Stimulated activated CD4-positive, alpha-beta T cell treated with anti-CD3 and anti-CD28 coated beads, Interleukin-15, amount 100 ng/mL, for 48 hours (primary cell): Measurements from ENCODE around the gene MFAP4.

ENCODE experiments used
- DNase-seq, 2 donors: peaks; one replicate each; pipeline ENCODE4 v3.0.0-alpha.2; 2020; ENCODE audit warnings: low read depth in 2 of 2

MFAP4 gene

DNA sequence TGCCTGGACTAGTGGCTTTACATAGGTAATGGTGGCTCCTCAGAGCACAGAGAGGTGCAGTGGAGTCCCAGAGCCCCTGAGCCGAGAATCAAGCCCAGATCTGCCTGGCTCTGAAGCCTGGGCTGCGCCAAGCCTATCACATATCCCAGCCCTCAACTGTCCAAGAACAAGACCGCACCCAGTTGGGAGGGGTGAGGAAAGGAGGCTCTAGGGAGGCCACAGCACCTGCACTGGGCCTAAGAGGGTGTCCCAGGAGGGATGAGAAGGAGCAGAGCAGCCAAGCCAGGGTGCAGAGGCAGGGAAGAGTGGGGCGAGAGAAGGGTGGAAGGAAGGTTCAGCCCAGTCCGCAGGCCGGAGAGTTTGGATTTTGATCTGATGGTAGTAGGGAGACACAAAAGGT lies 23.1 kb upstream of the MFAP4 start:
- no peak for DNase-seq

DNA sequence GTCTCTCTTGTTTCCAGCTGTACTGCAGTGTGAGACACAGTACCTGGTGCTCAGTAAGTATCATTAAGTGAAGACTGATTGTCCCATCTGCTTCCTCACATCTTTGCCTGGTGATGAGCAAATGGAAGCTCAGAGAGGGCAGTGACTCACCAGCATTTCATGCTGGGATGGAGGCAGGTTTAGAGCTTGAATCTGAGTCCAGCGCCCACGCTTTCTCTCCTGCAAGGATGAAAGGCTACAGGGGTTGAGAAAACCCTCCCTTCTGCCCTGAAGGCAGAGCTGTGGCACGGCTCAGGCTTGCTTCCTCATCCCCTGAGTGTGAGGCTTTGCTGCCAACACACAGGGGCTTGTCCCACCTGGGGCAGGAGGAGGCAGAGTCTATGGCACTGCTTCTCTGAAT lies 22.5 kb upstream of the MFAP4 start:
- DNase-seq = peak in 1 of 2 donors; percentile 12

DNA sequence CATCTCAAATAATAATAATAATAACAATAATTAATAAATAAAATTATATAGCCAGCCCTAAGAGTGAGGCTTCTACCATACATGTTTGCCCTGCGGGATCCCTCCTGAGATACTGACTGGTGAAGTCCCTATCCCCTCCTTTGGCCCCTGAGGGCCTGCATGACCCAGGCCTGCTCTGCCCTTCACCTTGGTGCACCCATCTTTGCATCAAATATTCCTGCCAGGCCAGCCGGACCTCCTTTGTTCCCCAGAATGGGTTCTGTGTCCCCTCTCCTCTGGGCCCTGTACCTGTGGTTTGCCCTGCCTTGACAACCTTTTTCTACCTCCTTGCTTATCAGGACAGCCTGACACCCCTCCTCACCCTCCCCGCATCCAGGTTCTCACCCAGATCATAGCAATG lies 22.1 kb upstream of the MFAP4 start:
- DNase-seq = no peak

DNA sequence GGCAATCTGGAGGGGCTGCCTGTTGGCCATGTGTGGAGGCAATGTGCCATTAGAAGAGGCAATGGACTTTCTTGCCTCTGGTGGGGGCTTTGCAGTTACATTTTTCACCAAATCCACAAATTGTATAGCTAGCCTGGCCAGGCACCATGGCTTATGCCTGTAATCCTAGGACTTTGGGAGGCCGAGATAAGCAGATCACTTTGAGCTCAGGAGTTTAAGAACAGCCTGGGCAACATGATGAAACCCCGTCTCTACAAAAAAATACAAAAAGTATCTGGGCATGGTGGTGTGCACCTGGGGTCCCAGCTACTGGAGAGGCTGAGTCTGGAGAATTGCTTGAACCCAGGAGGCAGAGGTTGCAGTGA lies 21.3 kb upstream of the MFAP4 start:
- no peak for DNase-seq

DNA sequence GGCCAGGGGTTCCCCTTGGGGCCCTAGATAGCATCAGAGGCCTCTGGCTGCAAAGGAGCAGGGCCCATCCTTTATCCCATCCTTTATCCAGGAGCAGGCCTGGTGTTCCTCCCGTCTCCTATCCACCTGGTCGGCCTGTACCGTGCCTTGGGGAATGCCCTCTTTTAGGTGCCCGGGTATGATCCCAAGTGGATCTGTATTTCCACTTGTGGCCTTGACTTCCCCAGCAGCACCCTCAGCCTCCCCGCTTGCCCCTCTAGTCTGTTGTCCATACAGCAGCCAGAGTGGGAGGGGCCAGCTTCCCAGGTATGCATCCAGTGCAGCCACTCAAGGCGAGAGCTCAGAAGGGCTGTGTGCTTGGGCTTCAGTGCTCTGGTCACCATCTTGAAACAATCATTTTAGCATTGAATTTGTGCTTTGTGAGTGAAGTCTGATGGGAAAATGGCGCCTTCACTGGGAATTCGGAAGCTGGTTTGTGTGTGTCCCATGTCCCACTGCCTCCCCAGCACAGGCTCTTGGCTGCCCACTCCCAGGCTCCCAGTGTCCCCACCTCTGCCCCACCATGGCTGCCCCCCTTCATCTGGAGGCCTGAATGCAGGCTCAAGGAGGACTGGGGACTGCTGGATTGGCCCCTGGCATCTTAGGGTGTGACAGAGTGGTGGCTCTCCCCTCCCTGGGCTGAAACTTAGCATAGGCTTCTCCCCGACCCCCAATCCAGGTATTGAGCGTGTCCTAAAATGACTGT lies 20.8 kb upstream of the MFAP4 start:
- DNase-seq = no peak

DNA sequence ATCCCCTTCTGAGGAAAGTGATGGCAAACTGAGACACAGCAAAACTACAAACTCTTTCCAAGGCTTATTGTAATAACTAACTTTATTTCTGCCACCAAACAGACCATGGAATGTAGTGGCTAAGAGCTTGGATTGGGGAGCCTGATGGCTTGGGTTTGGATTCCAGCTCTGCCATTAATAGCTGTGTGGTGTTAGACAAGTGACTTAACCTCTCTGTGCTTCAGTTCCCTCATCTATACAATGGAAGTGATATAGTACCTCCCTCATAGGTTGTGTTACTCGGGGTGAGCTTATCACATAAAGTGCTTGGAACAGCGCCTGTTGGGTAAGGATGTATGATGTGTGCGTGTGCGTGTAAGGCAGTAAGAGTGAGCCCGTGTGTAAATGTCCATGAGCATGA lies 18.1 kb upstream of the MFAP4 start:
- no peak for DNase-seq

DNA sequence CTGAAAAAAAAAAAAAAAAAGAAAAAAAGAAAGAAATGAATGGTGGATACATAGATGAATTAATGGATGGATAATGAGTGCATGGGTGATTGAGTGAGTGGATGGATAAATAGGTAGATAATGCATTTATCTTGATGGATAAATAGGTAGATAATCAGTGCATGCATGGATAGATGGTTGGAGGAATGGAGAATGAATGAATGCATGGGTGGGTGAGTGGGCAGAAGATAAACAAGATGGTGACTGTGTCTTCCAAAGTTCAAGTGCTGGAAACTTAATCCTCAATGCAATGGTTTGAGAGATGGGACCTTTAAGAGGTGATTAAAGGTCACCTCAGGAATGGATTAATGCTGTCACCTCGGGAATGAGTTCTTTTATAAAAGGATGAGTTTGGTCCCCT lies 17.3 kb upstream of the MFAP4 start:
- no peak for DNase-seq

DNA sequence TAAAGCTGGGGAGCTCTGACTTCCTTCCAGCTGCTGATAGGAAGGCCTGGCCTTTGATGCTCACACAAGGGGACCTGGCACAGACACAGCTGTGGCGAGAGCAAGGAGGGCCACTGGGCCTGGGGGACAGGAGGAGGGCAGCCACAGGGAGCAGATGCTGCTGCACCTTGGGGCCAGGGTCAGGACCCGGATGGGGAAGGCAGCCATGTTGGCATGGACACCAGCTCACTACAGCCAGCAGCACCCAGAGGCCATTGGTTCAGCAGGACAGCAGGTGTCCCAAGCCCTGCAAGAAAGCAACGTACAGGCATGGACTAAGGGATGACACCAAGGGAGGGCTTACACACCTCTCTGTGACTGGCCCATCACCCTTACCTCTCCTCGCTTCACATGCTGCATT lies 16.0 kb upstream of the MFAP4 start:
- DNase-seq = no peak

DNA sequence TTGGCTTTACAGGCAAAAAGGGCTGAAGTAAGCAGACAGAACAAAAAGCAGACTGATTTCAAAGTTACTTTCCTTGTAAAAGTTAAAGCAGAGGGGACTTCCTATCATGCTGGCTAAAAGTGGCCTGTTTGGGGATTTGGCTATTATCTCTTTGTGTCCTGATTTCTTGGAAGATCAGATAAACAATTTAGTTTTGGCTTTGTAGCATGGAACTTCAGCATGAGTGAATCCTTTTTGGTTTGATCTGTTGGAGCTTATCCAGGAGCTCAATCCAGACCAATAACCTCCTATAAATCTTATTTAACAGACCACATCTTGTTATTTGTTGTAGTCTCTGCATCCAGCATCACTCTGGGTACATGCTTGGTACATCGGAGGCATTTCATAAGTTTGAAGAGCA lies 15.2 kb upstream of the MFAP4 start:
- DNase-seq = no peak

DNA sequence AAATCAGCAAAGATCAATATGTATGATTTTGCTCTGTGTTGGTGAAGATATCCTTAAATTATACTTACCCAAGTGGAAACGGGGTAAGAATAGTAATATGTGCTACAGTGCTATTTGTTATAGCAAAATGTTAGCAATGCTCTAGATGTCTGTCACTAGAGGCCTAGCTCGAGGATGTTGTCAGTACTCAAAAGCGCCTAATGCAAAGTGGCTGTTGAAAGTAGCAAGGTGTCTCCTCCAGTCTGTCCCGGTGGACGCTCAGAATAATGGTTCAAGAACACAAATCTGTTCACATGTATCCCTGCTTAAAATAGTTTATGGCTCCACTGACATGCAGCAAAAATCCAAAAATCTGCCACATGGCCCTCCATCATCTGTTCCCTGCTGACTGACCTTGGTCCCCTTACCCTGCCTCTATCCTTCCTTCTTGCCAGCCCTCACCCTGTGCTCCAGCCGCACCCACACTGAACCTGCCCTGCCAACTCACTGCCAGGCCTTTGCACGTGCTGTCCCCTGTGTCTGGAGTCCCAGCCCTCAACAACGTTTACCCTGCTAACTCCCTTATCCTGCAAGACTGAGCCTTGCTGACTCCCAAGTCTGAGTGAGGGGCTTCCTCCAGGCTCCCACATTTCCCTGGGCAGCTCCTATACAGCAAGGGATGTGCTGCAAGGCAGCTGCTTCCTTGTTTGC lies 14.5 kb upstream of the MFAP4 start:
- no peak for DNase-seq

DNA sequence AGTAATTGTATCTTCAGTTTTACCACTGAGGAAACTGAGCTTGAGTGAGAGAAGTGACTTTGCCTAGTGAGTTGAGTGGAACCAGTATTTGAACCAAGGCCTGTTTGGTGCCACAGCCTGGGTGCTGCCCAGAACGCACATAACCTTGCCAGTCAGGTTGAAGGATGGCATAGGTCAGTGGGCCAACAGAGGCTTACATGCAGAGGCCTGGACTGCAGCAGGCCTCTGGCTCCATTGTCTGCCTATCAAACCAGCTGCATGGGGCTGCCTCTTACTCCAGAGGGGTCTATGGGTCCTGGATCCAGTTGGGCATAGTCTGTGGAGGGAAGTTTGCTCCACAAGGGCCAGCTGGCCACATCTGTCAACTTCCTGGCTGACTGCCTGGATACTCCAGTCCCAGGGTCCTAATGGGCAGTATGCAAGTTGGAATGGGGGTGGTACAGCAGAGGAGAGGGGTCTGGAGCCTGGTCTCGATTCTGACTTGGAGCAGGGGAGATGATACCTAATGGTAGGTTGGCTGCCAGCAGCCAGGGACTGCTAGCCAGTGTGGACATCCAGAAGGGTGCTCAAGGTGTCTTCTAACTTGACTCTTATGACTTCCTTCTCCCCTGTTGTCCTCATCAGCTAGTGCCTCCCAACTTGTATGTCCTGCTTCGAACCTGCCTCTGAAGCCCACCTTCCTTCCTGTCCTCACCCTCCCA lies 12.9 kb upstream of the MFAP4 start:
- no peak for DNase-seq

DNA sequence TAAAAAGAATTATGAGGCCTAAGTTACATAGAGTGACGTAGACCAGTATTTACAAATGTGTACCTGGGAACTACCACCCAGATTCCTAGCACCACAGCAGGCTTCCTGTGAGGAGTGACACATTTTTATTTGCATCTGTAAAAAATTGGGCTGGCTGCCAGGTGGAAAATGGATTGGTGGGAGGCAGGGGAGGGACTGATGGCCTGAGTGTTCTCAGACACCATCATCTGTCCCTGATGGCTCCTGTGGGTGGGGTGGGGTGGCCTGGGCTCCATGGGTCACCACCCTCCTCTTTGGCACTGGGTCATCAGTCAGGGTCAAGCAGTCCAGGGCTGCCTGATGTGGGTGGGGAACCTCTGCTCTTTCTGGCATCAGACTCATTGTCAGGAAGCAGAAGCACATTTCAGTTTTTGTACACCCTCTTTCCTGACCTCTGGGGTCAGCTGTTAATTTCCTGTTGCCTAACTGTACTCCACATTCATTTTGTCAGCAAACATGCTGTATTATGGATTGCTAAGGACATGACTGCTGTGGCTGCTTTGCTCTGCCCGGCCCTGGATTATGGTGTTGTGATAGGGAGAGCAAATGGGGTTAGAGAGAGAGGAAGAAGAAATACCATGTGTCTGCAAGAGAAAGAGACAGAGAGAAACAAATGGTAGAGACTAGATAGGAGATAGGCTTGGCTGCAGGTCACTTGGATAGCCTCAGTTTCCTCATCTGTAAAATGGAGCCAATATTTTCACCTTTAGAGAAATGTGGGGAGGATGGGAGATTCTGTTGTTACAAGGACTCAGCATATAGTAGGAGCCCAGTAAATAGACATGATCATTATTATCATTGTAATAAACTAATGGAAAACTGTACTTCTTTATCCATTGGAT lies 11.6 kb upstream of the MFAP4 start:
- DNase-seq = no peak

DNA sequence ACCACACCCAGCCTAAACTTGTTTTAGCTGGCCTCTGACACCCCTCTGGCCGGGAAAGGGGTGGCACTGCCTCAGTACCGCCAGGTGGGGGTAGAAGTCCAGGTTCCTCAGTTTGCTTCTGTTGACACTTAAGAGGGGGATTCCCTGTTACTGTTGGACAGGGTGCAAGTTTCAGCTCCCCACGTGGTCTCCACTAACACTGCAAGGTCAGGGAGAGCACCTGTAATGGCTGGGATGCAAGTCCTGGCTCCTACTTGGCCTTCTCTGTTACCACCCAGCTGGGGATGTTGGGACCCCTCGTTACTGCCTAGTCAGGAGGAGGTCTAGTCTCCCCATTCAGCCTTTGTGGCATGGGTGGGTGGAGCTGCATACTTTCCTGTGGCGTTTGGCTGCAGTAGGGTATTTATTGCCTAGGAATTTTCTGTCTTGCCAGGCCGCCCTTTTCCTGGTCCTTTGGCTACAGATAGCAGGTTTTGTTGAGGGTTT lies 10.6 kb upstream of the MFAP4 start:
- DNase-seq = no peak

DNA sequence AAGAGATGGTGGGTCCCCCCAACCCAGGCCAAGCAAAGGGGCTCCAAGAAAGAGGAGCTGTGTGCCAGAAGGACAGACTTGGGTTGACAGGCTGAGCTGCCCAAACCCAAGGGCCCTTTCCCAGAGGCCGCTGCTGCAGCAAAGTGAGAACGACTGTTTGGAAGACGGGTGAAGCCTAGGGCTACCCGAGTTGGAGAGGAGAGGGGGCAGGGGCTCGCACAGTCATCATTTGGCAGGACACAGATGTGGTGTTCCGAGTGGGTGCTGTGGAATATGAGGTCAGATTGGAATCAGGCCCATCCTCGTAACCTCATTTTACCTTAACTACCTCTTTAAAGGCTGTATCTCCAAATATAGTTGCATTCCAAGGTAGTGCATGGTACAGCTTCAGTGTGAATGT lies 5.3 kb upstream of the MFAP4 start:
- DNase-seq = no peak

DNA sequence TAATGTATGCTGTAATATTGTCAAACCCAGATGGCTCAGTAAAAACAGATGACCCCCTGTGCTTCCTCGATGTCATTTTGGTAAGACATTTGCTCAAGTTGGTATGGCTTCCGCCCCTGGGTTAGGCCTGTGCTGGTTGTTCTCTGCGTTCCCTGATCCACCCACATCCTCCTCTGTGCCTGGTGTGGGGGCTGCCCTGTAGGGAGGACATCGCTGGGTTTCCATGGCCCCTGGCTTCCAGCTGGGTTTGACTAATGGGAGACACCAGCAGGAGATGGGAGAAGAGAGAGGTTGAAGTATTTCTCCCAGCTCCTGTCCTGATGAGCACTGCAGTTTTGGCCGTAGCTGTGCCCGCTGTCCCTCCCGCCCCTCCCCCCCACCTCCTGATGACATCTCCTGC lies 4.4 kb upstream of the MFAP4 start:
- no peak for DNase-seq

DNA sequence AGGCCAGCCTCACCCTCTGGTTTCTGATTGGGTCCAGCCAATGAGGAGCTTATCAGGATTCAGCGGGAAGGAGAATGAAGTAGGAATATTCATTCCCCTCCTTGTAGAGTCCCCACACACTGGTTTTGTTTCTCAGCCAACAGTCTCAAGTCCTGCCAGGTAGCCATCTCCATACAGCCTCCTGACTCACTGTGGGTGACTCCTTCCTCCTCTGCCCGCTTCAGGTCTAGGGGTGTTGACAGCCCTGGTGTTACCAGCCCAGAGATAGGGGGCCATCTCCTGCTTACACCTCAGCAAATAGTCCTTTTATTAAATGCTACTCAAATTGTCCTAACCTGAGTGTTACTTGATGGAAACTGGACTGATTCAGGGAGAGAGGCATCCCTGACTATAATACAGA lies 4.0 kb upstream of the MFAP4 start:
- no peak for DNase-seq

DNA sequence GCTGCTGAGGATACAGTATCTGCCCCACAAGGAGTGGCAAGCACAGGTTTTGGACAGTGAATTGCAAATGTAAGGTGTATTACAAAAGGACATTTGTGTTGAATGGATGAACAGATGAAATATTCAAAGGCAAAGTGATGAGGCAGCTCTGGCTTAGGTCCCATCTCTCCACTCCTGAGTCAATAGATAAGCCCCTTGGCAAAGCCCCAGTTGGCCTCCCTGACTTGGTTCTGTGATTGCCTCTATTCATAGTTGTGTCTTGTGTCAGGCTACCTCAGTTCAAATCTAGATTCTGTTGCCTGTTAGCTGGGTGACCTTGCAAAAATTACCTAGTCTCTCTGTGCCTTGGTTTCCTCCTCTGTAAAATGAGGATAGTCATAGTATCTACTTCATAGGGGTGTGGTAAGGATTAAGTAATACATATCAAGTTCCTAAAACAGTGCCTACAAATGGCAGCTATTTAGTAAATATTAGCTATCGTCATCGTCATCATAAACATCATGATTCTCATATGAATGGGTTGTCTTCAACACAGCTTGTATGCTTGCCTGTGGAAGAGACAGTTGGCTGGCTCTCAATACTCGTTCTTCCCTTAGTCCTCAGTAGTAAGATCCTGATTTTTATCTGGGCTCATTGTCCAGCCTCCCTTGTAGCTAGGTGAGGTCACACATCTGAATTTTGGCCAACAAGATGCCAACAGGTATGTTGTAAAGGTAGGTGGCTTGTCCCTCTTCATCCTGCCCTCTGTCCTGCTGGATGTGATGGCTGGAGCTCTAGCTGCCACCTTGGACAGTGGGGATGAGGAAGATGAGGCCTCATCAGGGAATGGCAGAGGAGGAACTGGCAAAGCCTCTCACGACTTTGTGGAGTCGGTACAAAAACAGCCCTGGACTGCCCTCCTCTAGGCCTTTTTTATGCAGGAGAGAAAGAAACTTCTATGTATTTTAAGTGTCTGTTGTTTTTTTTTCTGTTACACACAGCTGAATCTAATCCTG lies 2.1 kb upstream of the MFAP4 start:
- DNase-seq = no peak

DNA sequence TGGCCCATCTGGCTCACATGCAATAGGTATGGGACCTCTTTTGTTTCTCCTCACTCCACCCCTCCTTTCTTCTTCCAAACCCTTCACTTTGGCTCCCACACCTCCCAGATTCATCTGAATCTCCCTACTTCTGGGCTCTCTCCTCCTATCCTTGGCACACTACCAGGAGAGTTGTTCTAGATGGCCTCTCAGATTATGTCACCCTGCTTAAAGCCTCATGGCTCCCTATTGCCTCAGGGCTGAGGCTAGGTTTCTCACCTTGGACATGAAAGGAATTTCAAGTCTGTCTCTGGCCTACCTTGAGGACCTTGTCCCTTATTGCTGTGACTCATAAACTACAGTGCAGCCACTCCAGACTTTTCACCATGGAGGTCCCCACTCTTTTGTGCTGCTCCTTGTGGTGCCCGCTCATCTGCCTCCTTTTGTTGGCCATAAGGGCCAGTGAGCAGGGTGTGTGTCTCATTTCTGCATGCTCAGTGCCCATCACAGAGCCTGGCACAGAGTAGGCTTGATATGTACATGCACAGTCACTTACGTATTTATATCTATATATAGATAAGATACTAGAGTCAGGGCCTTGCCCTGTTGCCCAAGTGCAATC lies 1.0 kb upstream of the MFAP4 start:
- no peak for DNase-seq

DNA sequence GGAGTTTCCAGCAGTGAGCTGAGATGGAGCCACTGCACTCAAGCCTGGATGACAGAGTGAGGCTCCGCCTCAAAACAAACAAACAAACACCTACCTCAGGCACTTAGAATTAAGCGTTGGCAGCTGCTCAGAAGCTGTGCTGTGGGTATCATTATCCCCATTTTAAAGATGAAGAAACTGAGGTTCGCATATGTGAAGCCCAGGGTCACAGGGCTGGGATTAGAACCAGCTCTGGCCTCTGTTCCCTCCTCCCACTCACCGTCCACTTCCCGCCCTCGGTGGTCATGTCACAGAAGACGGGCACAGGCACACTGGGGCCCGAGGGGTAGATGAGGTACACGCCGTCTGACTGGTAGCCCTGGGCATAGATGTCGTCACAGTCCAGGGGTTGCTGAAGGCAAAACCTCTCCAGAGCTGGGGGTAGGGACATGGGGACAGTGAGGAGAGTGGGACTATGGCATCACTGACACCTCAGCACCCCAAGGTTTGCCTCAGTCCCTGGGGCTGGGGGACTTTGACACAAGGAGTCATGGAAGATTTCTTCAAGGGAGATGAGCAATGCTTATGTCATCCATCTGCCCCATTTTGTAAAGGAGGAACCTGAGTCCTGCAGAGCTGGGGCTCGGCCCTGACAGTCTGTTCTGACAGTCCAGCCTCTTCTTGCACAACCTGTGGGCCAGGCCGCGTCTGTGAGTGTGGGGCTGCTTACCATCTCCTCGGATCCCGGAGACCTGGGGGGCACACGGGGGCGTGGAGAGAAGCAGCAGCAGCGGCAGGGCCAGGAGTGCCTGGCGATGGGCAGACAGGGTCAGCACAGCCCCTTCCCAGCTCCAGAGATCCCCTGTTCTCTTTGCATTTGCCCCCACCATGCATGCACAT lies 700 bp downstream of the MFAP4 start:
- DNase-seq = no peak
